Mammary epithelial cell (primary cell): ENCODE measurements around the gene PDIA6.

Experiments used
- CTCF ChIP-seq, 2 donors: IDR thresholded peaks in 1 of 2; conservative IDR thresholded peaks in 1 of 2; 2 replicates each; pipeline ENCODE4 v1.5.1; 2011 to 2012; ENCODE audit warnings: inconsistent platforms in 2 of 2, low read length in 2 of 2, mild to moderate bottlenecking in 2 of 2, control low read depth in 1 of 2, low read depth in 1 of 2; ENCODE audit not compliant: insufficient read depth in 1 of 2; ENCODE audit errors: extremely low read depth in 1 of 2
- EZH2 ChIP-seq: IDR thresholded peaks from 2 replicates; pipeline ENCODE4 v1.6.1; 2012; ENCODE audit warnings: low read length, inconsistent platforms, borderline replicate concordance

GRCh38 chr2:10830203-10830602 is 17.6 kb upstream of the PDIA6 start:
- TF ChIP-seq CTCF (conservative IDR thresholded peaks at IDR 0.05 in 1 of 2, IDR thresholded peaks at IDR 0.05 in 1 of 2; ENCODE audit: extremely low read depth in 1 of 2, insufficient read depth in 1 of 2, low read depth in 1 of 2, low read length in 2 of 2): no peak
- TF ChIP-seq EZH2: no peak
